Gastrocnemius medialis (tissue), 4 donors: Measurements from ENCODE around the gene BOD1L1. TPM values are rescaled to one million over a fixed set of nuclear protein-coding genes. Genes with fewer than 3 reads are reported as not detected.

ENCODE experiments used
- ATAC-seq, 2 donors: fragments of 150-250 bp; one replicate each; pipeline ENCODE4 v1.9.1; 2016
- DNase-seq, 2 donors: peaks; one replicate each; pipeline ENCODE4 v3.0.0-alpha.2; 2019
- H3K27ac ChIP-seq, 4 donors: fragments of 200-600 bp; sonication (generic); 1 replicate in 1 of 4; 2 replicates in 3 of 4; pipeline ENCODE4 v1.5.1; 2016 to 2018; ENCODE audit warnings: mild to moderate bottlenecking in 2 of 4, moderate library complexity in 1 of 4
- H3K27me3 ChIP-seq, 3 donors: fragments of 200-600 bp; sonication (generic) in 2 of 3; 1 replicate in 1 of 3; 2 replicates in 2 of 3; pipeline versions ENCODE4 v1.5.1 to v1.6.0; 2016 to 2019; ENCODE audit warnings: mild to moderate bottlenecking in 1 of 3, moderate library complexity in 1 of 3
- H3K36me3 ChIP-seq, 2 donors: fragments of 200-600 bp; sonication (generic) in 1 of 2; one replicate each; pipeline ENCODE4 v1.5.1; 2017 to 2018
- H3K4me1 ChIP-seq, 2 donors: fragments of 200-600 bp; sonication (generic) in 1 of 2; one replicate each; pipeline ENCODE4 v1.5.1; 2016 to 2017; ENCODE audit warnings: mild to moderate bottlenecking in 2 of 2
- H3K4me3 ChIP-seq, 4 donors: fragments of 200-600 bp; sonication (generic) in 3 of 4; 1 replicate in 1 of 4; 2 replicates in 3 of 4; pipeline ENCODE4 v1.5.1; 2016 to 2019; ENCODE audit warnings: mild to moderate bottlenecking in 2 of 4
- H3K9me3 ChIP-seq, 3 donors: fragments of 200-600 bp; sonication (generic) in 2 of 3; 1 replicate in 1 of 3; 2 replicates in 2 of 3; pipeline ENCODE4 v1.5.1; 2016 to 2019
- POLR2A ChIP-seq, 2 donors: fragments of 450-650 bp; IDR thresholded peaks; one replicate each; pipeline ENCODE4 v1.6.1; 2017; ENCODE audit warnings: antibody characterized with exemption in 2 of 2, mild to moderate bottlenecking in 2 of 2, moderate library complexity in 2 of 2
- in situ Hi-C, 4 donors: fragments of 200-750 bp; cut with MboI; loops; one replicate each; pipeline versions ENCODE4 v1.15.0 to v1.8.0; 2017; ENCODE audit warnings: low sequenced_read_pairs in 4 of 4
- intact Hi-C: fragments of 100-400 bp; cut with DNase I; formaldehyde crosslinking; loops from one replicate; pipeline ENCODE4 v1.15.1; 2023; ENCODE audit warnings: low total_unique reads
- total RNA-seq, 4 donors: library from RNA; depleted of rRNA; stranded (reverse); fragments of >200 nt; gene quantifications; one replicate each; pipeline versions ENCODE4 v1.1.0 to v1.2.3, GENCODE V29; 2016
- TF ChIP-seq, protein P1 (sequence below), 5 experiments: fragments of 450-650 bp in 3 of 5; fragments of 200-600 bp in 2 of 5; sonication (generic) in 2 of 5; IDR thresholded peaks in 4 of 5; conservative IDR thresholded peaks in 1 of 5; 1 replicate in 4 of 5; 2 replicates in 1 of 5; pipeline ENCODE4 v1.5.1; 2016 to 2019; ENCODE audit warnings: antibody characterized with exemption in 5 of 5, mild to moderate bottlenecking in 3 of 5, moderate library complexity in 3 of 5

BOD1L1 gene
- total RNA-seq, 4 donors from 2014 or later, result 11.9 to 14.7 (median 13.0) TPM

DNA sequence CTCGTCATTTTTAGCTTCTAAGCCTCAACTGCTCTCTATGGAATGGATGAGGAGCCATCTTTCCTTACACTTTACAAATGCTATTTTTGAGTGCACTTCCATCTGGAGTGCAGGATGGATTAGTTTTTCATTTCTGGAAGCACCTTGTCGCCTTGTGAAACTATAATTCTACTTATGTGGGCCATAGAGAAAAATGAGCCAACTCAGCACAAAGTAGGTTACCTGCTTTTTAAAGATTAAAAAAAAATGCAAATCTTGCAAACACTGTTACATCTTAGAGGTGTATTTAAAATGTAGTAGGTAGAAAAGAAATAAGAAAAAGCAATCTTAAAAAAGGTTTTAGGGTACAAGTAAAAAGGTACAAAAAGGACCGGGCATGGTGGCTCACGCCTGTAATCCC lies 10.9 kb downstream of the BOD1L1 start:
- Histone ChIP-seq H3K9me3 (no peaks in the 10 kb centered on the region), H3K4me3 (no peak overlapping the region), H3K27ac (no peak overlapping the region), H3K36me3 (peaks cover 2 to 66% of the 10 kb centered on the region in 2 donors), H3K4me1 (peaks cover 0 to 3% of the 10 kb centered on the region in 2 donors), H3K27me3 (no peaks in the 10 kb centered on the region)
- intact Hi-C loops (no loop called here), in situ Hi-C loops (no loop called here)
- ATAC-seq (no peak), DNase-seq (no peak)
- TF ChIP-seq POLR2A (IDR thresholded peaks at IDR 0.05), result no peak
- TF ChIP-seq, protein P1, sequence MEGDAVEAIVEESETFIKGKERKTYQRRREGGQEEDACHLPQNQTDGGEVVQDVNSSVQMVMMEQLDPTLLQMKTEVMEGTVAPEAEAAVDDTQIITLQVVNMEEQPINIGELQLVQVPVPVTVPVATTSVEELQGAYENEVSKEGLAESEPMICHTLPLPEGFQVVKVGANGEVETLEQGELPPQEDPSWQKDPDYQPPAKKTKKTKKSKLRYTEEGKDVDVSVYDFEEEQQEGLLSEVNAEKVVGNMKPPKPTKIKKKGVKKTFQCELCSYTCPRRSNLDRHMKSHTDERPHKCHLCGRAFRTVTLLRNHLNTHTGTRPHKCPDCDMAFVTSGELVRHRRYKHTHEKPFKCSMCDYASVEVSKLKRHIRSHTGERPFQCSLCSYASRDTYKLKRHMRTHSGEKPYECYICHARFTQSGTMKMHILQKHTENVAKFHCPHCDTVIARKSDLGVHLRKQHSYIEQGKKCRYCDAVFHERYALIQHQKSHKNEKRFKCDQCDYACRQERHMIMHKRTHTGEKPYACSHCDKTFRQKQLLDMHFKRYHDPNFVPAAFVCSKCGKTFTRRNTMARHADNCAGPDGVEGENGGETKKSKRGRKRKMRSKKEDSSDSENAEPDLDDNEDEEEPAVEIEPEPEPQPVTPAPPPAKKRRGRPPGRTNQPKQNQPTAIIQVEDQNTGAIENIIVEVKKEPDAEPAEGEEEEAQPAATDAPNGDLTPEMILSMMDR (IDR thresholded peaks at IDR 0.05 in 4 of 5, conservative IDR thresholded peaks at IDR 0.05 in 1 of 5), result no peak

DNA sequence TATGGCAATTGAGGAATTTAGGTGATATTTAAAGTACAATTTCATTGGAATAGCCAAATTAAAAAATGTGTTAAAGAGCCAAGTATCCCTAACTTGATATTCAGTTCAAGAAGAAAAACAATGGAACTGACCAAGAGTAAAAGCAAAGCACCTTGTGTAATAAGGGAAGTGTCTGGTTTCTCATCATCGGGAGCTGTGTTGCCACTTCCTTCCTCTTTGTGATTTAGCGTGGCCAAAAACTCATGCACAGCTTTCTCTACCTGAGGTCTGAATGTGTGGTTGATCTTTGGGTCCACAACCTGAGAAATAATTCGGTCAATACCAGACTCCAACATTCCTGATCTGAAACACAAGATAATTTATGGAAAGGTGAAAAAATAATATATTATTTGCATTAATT lies 12.4 kb downstream of the BOD1L1 start:
- ATAC-seq (no peak), DNase-seq (no peak)
- H3K4me1 ChIP-seq, result no peaks in the 10 kb centered on the region
- H3K36me3 ChIP-seq, result peaks cover 2 to 80% of the 10 kb centered on the region in 2 donors
- intact Hi-C loops, result no loop called here
- no peak overlapping the region for H3K27ac ChIP-seq
- in situ Hi-C loops, result no loop called here
- H3K4me3 ChIP-seq, result no peak overlapping the region
- TF ChIP-seq, protein P1 (IDR thresholded peaks at IDR 0.05 in 4 of 5, conservative IDR thresholded peaks at IDR 0.05 in 1 of 5), result no peak
- no peak for TF ChIP-seq POLR2A (IDR thresholded peaks at IDR 0.05)
- H3K27me3 ChIP-seq, result no peaks in the 10 kb centered on the region
- H3K9me3 ChIP-seq, result no peaks in the 10 kb centered on the region

DNA sequence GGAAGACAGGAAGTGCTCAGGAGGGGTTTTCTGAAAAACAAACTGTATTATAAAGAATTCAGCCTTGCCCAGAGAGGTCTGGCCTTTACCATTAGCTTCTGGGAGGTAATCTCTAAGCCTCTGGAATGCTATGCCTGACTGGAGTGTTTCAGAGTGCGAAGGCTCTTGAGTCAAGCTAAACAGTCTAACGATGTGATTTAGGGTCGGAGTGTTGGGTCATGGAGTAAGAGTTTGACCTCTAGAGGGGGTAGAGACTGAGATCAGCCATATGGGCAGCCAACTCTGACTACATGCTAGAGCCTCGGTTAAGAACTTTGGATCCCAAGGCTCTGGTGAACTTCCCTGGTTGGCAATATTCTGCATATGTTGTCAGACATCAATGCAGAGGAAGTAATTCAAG lies 15.0 kb downstream of the BOD1L1 start:
- TF ChIP-seq, protein P1 (IDR thresholded peaks at IDR 0.05 in 4 of 5, conservative IDR thresholded peaks at IDR 0.05 in 1 of 5), result no peak
- no peak for TF ChIP-seq POLR2A (IDR thresholded peaks at IDR 0.05)
- in situ Hi-C loops, result no loop called here
- Histone ChIP-seq H3K36me3 (peaks cover 4 to 85% of the 10 kb centered on the region in 2 donors), H3K9me3 (no peaks in the 10 kb centered on the region), H3K27ac (no peak overlapping the region), H3K27me3 (no peaks in the 10 kb centered on the region), H3K4me3 (no peak overlapping the region), H3K4me1 (no peaks in the 10 kb centered on the region)
- DNase-seq (no peak), ATAC-seq (no peak)
- intact Hi-C loops, result no loop called here

DNA sequence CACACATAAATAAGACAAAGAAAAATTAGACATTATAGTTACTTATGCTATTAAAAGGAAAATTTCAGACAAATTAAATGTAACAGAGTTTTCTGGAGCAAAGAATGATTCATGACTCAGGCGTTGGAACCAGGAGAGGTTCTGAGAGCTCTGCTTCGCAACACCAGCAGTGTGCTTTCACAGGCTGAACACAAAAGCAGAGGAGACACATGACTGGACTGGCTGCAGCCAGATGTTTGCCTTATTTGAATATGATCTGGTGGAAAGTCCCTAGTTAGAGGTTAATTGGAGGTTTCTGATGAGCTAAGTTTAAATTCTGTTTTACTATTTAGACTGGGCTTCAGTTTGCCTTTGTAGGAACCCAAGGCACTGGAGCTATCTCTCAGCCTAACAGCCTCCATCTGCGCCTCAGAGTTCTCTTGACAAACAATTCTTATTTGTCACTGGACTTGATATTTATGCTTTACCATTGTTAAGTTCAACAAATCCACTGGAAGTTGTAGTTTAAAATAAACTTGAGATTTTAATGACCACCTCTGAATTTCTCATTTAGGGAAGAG lies 16.2 kb downstream of the BOD1L1 start:
- no peaks in the 10 kb centered on the region for H3K9me3 ChIP-seq
- H3K4me3 ChIP-seq, result no peak overlapping the region
- DNase-seq, result no peak
- H3K27me3 ChIP-seq, result no peaks in the 10 kb centered on the region
- no peaks in the 10 kb centered on the region for H3K4me1 ChIP-seq
- peaks cover 6 to 93% of the 10 kb centered on the region in 2 donors for H3K36me3 ChIP-seq
- intact Hi-C loops (no loop called here), in situ Hi-C loops (no loop called here)
- TF ChIP-seq, protein P1 (IDR thresholded peaks at IDR 0.05 in 4 of 5, conservative IDR thresholded peaks at IDR 0.05 in 1 of 5), result no peak
- TF ChIP-seq POLR2A (IDR thresholded peaks at IDR 0.05), result no peak
- H3K27ac ChIP-seq, result no peak overlapping the region
- no peak for ATAC-seq

DNA sequence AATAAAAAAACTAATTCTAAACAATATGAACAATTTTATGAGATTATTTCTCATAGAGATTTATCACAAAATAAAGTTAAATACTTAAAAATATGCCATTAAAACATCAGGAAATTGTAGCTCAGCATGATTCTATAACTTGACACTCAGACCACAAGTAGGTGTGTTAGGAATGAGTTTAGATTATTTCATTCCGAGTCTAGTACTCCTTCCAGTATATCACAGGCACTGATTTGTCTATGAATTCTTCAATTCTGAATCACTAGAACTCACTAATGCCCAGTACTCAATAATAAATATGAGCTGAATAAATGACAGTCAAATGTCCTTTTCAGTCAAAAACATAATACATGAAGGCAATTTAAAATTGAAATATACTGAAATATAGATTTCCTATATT lies 22.2 kb downstream of the BOD1L1 start:
- Histone ChIP-seq H3K4me3 (no peak overlapping the region), H3K4me1 (no peaks in the 10 kb centered on the region), H3K36me3 (peaks cover 8 to 99% of the 10 kb centered on the region in 2 donors), H3K9me3 (no peaks in the 10 kb centered on the region), H3K27ac (no peak overlapping the region), H3K27me3 (no peaks in the 10 kb centered on the region)
- TF ChIP-seq POLR2A (IDR thresholded peaks at IDR 0.05), result no peak
- TF ChIP-seq, protein P1 (IDR thresholded peaks at IDR 0.05 in 4 of 5, conservative IDR thresholded peaks at IDR 0.05 in 1 of 5), result no peak
- DNase-seq (no peak), ATAC-seq (no peak)
- intact Hi-C loops, result no loop called here
- in situ Hi-C loops, result no loop called here
